Measurements from ENCODE around the gene ACD. TPM values are rescaled to one million over a fixed set of nuclear protein-coding genes. Genes with fewer than 3 reads are reported as not detected.

The ACD gene
- total and polyA plus RNA-seq, 2 of the 8 experiments (the other 6 are each of a cell fraction or from before 2014, with no cell fraction given): 34.8 to 58.0 TPM

GRCh38 chr16:67699265-67699664 lies 39.2 kb upstream of the ACD start:
- Histone ChIP-seq H3K27me3 (replicated peaks in 1 of 4; ENCODE audit: control insufficient read depth in 3 of 4, extremely low read depth in 1 of 4, insufficient read depth in 3 of 4, low read length in 3 of 4) (no peaks in the 10 kb centered on the region), H3K4me3 (ENCODE audit: extremely low read depth in 1 of 4, insufficient read depth in 2 of 4, low read depth in 3 of 4, low read length in 4 of 4) (no peak overlapping the region), H3K4me2 (ENCODE audit: insufficient read depth in 1 of 2, low read depth in 2 of 2, low read length in 2 of 2) (no peak overlapping the region), H2AK5ac (ENCODE audit: low read depth, low read length) (no peak overlapping the region), H4K8ac (ENCODE audit: extremely low read depth, insufficient read depth, low read length) (no peak overlapping the region), H2BK120ac (replicated peaks; ENCODE audit: low read depth, low read length) (no peak overlapping the region), H3K27ac (ENCODE audit: low read depth, low read length) (no peak overlapping the region), H2BK15ac (ENCODE audit: low read length) (no peak overlapping the region), H2BK12ac (ENCODE audit: low read depth, low read length) (no peak overlapping the region), H4K20me1 (replicated peaks in 1 of 2; ENCODE audit: control insufficient read depth in 1 of 2, insufficient read depth in 2 of 2, low read length in 2 of 2) (peaks cover 0 to 7% of the 10 kb centered on the region in 2 experiments), H3K79me2 (ENCODE audit: control insufficient read depth in 1 of 2, insufficient read depth in 2 of 2, low read length in 2 of 2) (peaks cover 0 to 18% of the 10 kb centered on the region in 2 experiments; a peak in 2 of 4 replicates), H3K4ac (replicated peaks; ENCODE audit: insufficient read length, low read depth, low read length) (no peak overlapping the region), H3K4me1 (replicated peaks in 1 of 4; ENCODE audit: control insufficient read depth in 3 of 4, insufficient read depth in 4 of 4, low read length in 3 of 4) (peaks cover 0 to 3% (median 2%) of the 10 kb centered on the region in 4 experiments; a peak in 1 of 7 replicates), H3K79me1 (ENCODE audit: low read depth, low read length) (peaks cover 7% of the 10 kb centered on the region; the same call in 1 of the 2 replicates), H3K36me3 (ENCODE audit: control insufficient read depth in 2 of 4, insufficient read depth in 4 of 4, low read length in 3 of 4) (peaks cover 0 to 3% (median 0%) of the 10 kb centered on the region in 4 experiments; a peak in 1 of 8 replicates), H2BK20ac (ENCODE audit: low read length) (no peak overlapping the region), H3K23me2 (ENCODE audit: low read depth, low read length) (no peaks in the 10 kb centered on the region), H3K56ac (replicated peaks; ENCODE audit: insufficient read length, low read depth, low read length) (no peak overlapping the region), H2BK5ac (ENCODE audit: low read depth, low read length) (no peak overlapping the region), H3K18ac (ENCODE audit: extremely low read depth, low read length) (no peak overlapping the region), H4K5ac (ENCODE audit: insufficient read length, low read depth, low read length) (no peak overlapping the region), H3K23ac (ENCODE audit: insufficient read length) (no peak overlapping the region), H2AFZ (ENCODE audit: low read length) (no peak overlapping the region), H3K9ac (replicated peaks in 1 of 4; ENCODE audit: extremely low read depth in 1 of 4, low read depth in 3 of 4, low read length in 3 of 4) (no peak overlapping the region), H4K91ac (replicated peaks; ENCODE audit: insufficient read length, low read length) (no peak overlapping the region), H3K9me3 (ENCODE audit: insufficient read depth in 2 of 2, low read depth in 1 of 2, low read length in 1 of 2) (peaks cover 0 to 4% of the 10 kb centered on the region in 2 experiments; a peak in 1 of 4 replicates), H3K14ac (ENCODE audit: insufficient read length) (no peak overlapping the region)
- no peak for FAIRE-seq
- ChIA-PET CTCF (ENCODE audit: partially characterized antibody) (interaction anchor here (0.8 kb wide), 1 partner anchor 26 kb away, joined by 3 read pairs; no protein-coding TSS in a partner anchor), POLR2A (ENCODE audit: partially characterized antibody) (no interaction called here)
- 98% methylated on average over 7 of the region's 7 CpGs; no CpG with 5 or more reads in 1 of the 2 experiments for WGBS, 2 experiments (ENCODE audit: extremely low coverage in 1 of 2, insufficient coverage in 1 of 2, insufficient read length in 1 of 2, insufficient replicate concordance in 2 of 2, low coverage in 1 of 2, low lambda C conversion rate in 2 of 2, missing lambda C conversion rate in 1 of 2)
- DNase-seq (ENCODE audit: low read depth in 1 of 2, low spot score in 2 of 2): no peak
- TF ChIP-seq KDM5A (IDR thresholded peaks at IDR 0.05; ENCODE audit: low read length) (no peak), BCL11A (IDR thresholded peaks at IDR 0.05; ENCODE audit: low read depth in 2 of 2, low read length in 2 of 2) (no peak), CEBPB (IDR thresholded peaks at IDR 0.05; ENCODE audit: low read depth, low read length) (no peak), POLR2AphosphoS5 (IDR thresholded peaks at IDR 0.05; ENCODE audit: low read depth, low read length) (no peak), SIRT6 (IDR thresholded peaks at IDR 0.05; ENCODE audit: low read length) (no peak), EP300 (IDR thresholded peaks at IDR 0.05; ENCODE audit: borderline replicate concordance in 1 of 2, low read depth in 2 of 2, low read length in 2 of 2) (no peak), BACH1 (IDR thresholded peaks at IDR 0.05; ENCODE audit: low read length) (no peak), SP1 (IDR thresholded peaks at IDR 0.05; ENCODE audit: low read depth, low read length) (no peak)
- TF ChIP-seq, protein P1, sequence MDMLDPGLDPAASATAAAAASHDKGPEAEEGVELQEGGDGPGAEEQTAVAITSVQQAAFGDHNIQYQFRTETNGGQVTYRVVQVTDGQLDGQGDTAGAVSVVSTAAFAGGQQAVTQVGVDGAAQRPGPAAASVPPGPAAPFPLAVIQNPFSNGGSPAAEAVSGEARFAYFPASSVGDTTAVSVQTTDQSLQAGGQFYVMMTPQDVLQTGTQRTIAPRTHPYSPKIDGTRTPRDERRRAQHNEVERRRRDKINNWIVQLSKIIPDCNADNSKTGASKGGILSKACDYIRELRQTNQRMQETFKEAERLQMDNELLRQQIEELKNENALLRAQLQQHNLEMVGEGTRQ (IDR thresholded peaks at IDR 0.05; ENCODE audit: low read length): no peak
- TF ChIP-seq, protein P2, sequence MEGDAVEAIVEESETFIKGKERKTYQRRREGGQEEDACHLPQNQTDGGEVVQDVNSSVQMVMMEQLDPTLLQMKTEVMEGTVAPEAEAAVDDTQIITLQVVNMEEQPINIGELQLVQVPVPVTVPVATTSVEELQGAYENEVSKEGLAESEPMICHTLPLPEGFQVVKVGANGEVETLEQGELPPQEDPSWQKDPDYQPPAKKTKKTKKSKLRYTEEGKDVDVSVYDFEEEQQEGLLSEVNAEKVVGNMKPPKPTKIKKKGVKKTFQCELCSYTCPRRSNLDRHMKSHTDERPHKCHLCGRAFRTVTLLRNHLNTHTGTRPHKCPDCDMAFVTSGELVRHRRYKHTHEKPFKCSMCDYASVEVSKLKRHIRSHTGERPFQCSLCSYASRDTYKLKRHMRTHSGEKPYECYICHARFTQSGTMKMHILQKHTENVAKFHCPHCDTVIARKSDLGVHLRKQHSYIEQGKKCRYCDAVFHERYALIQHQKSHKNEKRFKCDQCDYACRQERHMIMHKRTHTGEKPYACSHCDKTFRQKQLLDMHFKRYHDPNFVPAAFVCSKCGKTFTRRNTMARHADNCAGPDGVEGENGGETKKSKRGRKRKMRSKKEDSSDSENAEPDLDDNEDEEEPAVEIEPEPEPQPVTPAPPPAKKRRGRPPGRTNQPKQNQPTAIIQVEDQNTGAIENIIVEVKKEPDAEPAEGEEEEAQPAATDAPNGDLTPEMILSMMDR (IDR thresholded peaks at IDR 0.05; ENCODE audit: control extremely low read depth in 1 of 3, insufficient read depth in 1 of 3, low read depth in 1 of 3, low read length in 3 of 3): no peak
